GM10266 (cell line): ENCODE results near the gene CLHC1.
"Not testable (repeated sequence)": the region's sequence is repeated elsewhere in the genome, so short reads cannot be mapped to it uniquely, and the experiment has no call there.

Source experiments
- DNase-seq: peaks from one replicate; pipeline ENCODE4 v3.0.0; 2012; ENCODE audit errors: extremely low spot score
- CTCF ChIP-seq: IDR thresholded peaks from 2 replicates; pipeline ENCODE4 v1.5.1; 2012; ENCODE audit warnings: mild to moderate bottlenecking, low read depth; ENCODE audit not compliant: control insufficient read depth, insufficient read depth; ENCODE audit errors: missing control alignments

CLHC1 gene

GRCh38 chr2:55268288-55268906 is 36.3 kb upstream of the CLHC1 start:
- DNase-seq: no peak
- TF ChIP-seq CTCF: no peak

GRCh38 chr2:55259586-55259985 is 27.5 kb upstream of the CLHC1 start:
- not testable (repeated sequence) for DNase-seq

GRCh38 chr2:55252832-55253231 is 20.7 kb upstream of the CLHC1 start:
- TF ChIP-seq CTCF: no peak
- no peak for DNase-seq

- DNase-seq: no peak
- TF ChIP-seq CTCF: no peak
These were observed 14.9 kb upstream of the CLHC1 start for GRCh38 chr2:55247025-55247424.

GRCh38 chr2:55245411-55245810 is 13.3 kb upstream of the CLHC1 start:
- DNase-seq: no peak
- TF ChIP-seq CTCF: no peak

- TF ChIP-seq CTCF: no peak
- no peak for DNase-seq
These were observed 10.5 kb upstream of the CLHC1 start for GRCh38 chr2:55242617-55243016.

GRCh38 chr2:55241582-55241981 is 9.5 kb upstream of the CLHC1 start:
- DNase-seq: not testable (repeated sequence)

- no peak for DNase-seq
- no peak for TF ChIP-seq CTCF
These were observed 7.6 kb upstream of the CLHC1 start for GRCh38 chr2:55239656-55240222.
